Heart left ventricle (tissue), 16 donors: Measurements from ENCODE around the gene TPI1. TPM values are rescaled to one million over a fixed set of nuclear protein-coding genes. Genes with fewer than 3 reads are reported as not detected.
A peak's percentile ranks its signal among the peaks of the same experiment; 100 is the strongest.

Source experiments
- ATAC-seq, 4 donors: fragments of 200-7000 bp; cut with Tn5 transposase; one replicate each; pipeline ENCODE4 v1.9.1; 2020 to 2022; ENCODE audit warnings: moderate library complexity in 4 of 4, mild to moderate bottlenecking in 3 of 4, moderate number of reproducible peaks in 1 of 4
- DNase-seq, 5 donors: peaks; one replicate each; pipeline ENCODE4 v3.0.0-alpha.2; 2020
- H3K27ac ChIP-seq, 12 donors: fragments of 200-600 bp; sonication (generic) in 4 of 12; one replicate each; pipeline versions ENCODE4 v1.5.0 to v1.8.0; 2016 to 2022; ENCODE audit warnings: mild to moderate bottlenecking in 2 of 12
- H3K27me3 ChIP-seq, 9 donors: fragments of 200-600 bp; sonication (generic) in 2 of 9; one replicate each; pipeline versions ENCODE4 v1.5.1 to v1.8.0; 2016 to 2022; ENCODE audit warnings: mild to moderate bottlenecking in 3 of 9
- H3K36me3 ChIP-seq, 9 donors: fragments of 200-600 bp; sonication (generic) in 2 of 9; one replicate each; pipeline versions ENCODE4 v1.5.0 to v1.8.0; 2018 to 2022; ENCODE audit warnings: mild to moderate bottlenecking in 2 of 9
- H3K4me1 ChIP-seq, 12 donors: fragments of 200-600 bp; sonication (generic) in 4 of 12; one replicate each; pipeline versions ENCODE4 v1.5.0 to v1.8.0; 2016 to 2022; ENCODE audit warnings: mild to moderate bottlenecking in 3 of 12
- H3K4me3 ChIP-seq, 12 donors: fragments of 200-600 bp; sonication (generic) in 4 of 12; one replicate each; pipeline versions ENCODE4 v1.5.0 to v1.8.0; 2017 to 2022; ENCODE audit warnings: mild to moderate bottlenecking in 9 of 12, moderate library complexity in 4 of 12
- H3K9me3 ChIP-seq, 12 donors: fragments of 200-600 bp; sonication (generic) in 4 of 12; one replicate each; pipeline versions ENCODE4 v1.5.0 to v1.8.0; 2016 to 2022; ENCODE audit warnings: mild to moderate bottlenecking in 1 of 12
- CTCF ChIP-seq, 12 donors: fragments of 200-600 bp; sonication (generic) in 4 of 12; IDR thresholded peaks; one replicate each; pipeline versions ENCODE4 v1.5.0 to v1.8.0; 2018 to 2022; ENCODE audit warnings: antibody characterized with exemption in 12 of 12, mild to moderate bottlenecking in 5 of 12
- POLR2A ChIP-seq, 2 donors: fragments of 450-650 bp; IDR thresholded peaks; one replicate each; pipeline ENCODE4 v1.6.1; 2017; ENCODE audit warnings: antibody characterized with exemption in 2 of 2, mild to moderate bottlenecking in 2 of 2, moderate library complexity in 2 of 2
- WGBS, 4 donors: extraction: QIAGEN DNeasy Blood & Tissue Kit in 2 of 4; methylation state at CpG; one replicate each; pipeline versions ENCODE4 v1.1.5 to v1.1.7; 2013 to 2018; 5-methylcytosine and 5-hydroxymethylcytosine counted together
- intact Hi-C, 10 donors: fragments of 100-400 bp; cut with DNase I; formaldehyde crosslinking; loops; one replicate each; pipeline versions ENCODE4 v1.11.1 to v1.14.2; 2022
- polyA plus RNA-seq, 2 donors: library from polyadenylated mRNA; stranded (reverse); fragments of 200-250 nt; gene quantifications; one replicate each; pipeline ENCODE4 v1.2.3, GENCODE V29; 2013
- total RNA-seq, 9 donors: library from RNA; depleted of rRNA in 2 of 9; stranded (reverse); fragments of >200 nt in 2 of 9; fragmentation: NEBNext Ultra II Directional in 3 of 9; extraction: Animal tissue kit (Norgen Biotek cat#: 25700) in 3 of 9; gene quantifications; one replicate each; pipeline versions ENCODE4 v1.1.0 to v1.2.4, GENCODE V29; 2016 to 2023
- donor health status: ischemic (EF 13 %, LVEDD 7.1; RV severe dilation, severe dysfunction).
- donor health status: healthy with polysubstance abuse.
- donor health status: DM: no; HTN: yes; CAD: no.
- donor health status: DM: no; HTN: no; CAD: no.
- donor health status: ischemic (EF 25% LVEDD 6.9; RV normal size, moderate dysfunction).
- donor health status: ischemic (EF 25% LVEDD 5.7; RV mildly dilated, moderate dysfunction).
- donor health status: healthy.
- donor health status: DM: yes; HTN: yes; CAD: no.
- donor health status: ischemic (EF 35%, LVEDD 5.7; RV mildly dilated, moderate dysfunction).
- donor health status: nonischemic (EF 11% LVEDD 7.7; RV severe dilation, severe dysfunction).
- donor health status: DM: yes; HTN: yes; CAD: no.
- donor health status: PGD.
- donor health status: ischemic (EF 29% LVEDD 5.4; RV normal size, mild dysfunction).
- donor health status: nonischemic (EF 23%, LVEDD 6.1; RV moderate dilation, normal function).

Gene TPI1
- total and polyA plus RNA-seq, 11 donors = 600 to 1,605 (median 730) TPM

GRCh38 chr12:6840761-6841515 lies 26.4 kb upstream of the TPI1 start, which contains the start of gene GNB3:
TSS of gene GNB3 (plus strand) at chr12:6840925. CDS start at chr12:6841288, 363 bp downstream.
- no peaks in the 10 kb centered on the region for H3K27me3 ChIP-seq
- peak within 1 kb of the TSS in 8 of 12 donors; percentile 31 to 74 (median 50) for H3K27ac ChIP-seq
- ATAC-seq = peak; percentile 69 to 86 (median 74)
- H3K4me3 ChIP-seq = no peak within 1 kb of the TSS
- intact Hi-C loops = no loop called here
- 46 to 61% (median 49%) methylated on average over 19 to 24 of the region's 24 CpGs for WGBS, 4 donors
- peaks cover 0 to 83% (median 54%) of the 10 kb centered on the region in 9 donors for H3K36me3 ChIP-seq
- H3K4me1 ChIP-seq = peaks cover 0 to 20% (median 3%) of the 10 kb centered on the region in 12 donors
- H3K9me3 ChIP-seq = no peaks in the 10 kb centered on the region
- peak; percentile 62 to 77 (median 73) for DNase-seq
- TF ChIP-seq POLR2A (IDR thresholded peaks at IDR 0.05) (no peak), CTCF (IDR thresholded peaks at IDR 0.05) (no peak)

GRCh38 chr12:6842075-6842474 lies 25.3 kb upstream of the TPI1 start:
- H3K27me3 ChIP-seq = no peaks in the 10 kb centered on the region
- intact Hi-C loops = no loop called here
- H3K27ac ChIP-seq = no peak overlapping the region
- TF ChIP-seq POLR2A (IDR thresholded peaks at IDR 0.05) = no peak
- no peak for TF ChIP-seq CTCF (IDR thresholded peaks at IDR 0.05)
- H3K36me3 ChIP-seq = peaks cover 0 to 84% (median 59%) of the 10 kb centered on the region in 9 donors
- no peaks in the 10 kb centered on the region for H3K9me3 ChIP-seq
- no peak overlapping the region for H3K4me3 ChIP-seq
- H3K4me1 ChIP-seq = peaks cover 0 to 16% (median 3%) of the 10 kb centered on the region in 12 donors
- 91 to 95% (median 94%) methylated on average over 4 of the region's 4 CpGs for WGBS, 4 donors
- DNase-seq (no peak), ATAC-seq (no peak)

- Histone ChIP-seq H3K36me3 (peaks cover 0 to 82% (median 50%) of the 10 kb centered on the region in 9 donors), H3K9me3 (no peaks in the 10 kb centered on the region), H3K27me3 (no peaks in the 10 kb centered on the region), H3K27ac (no peak overlapping the region), H3K4me1 (peaks cover 0 to 16% (median 3%) of the 10 kb centered on the region in 12 donors), H3K4me3 (no peak overlapping the region)
- DNase-seq (no peak), ATAC-seq (no peak)
- intact Hi-C loops = no loop called here
- 62 to 73% (median 69%) methylated on average over 13 to 16 of the region's 16 CpGs for WGBS, 4 donors
- TF ChIP-seq POLR2A (IDR thresholded peaks at IDR 0.05) (no peak), CTCF (IDR thresholded peaks at IDR 0.05) (no peak)
Measured at GRCh38 chr12:6843118-6843902, 24.0 kb upstream of the TPI1 start.

- intact Hi-C loops = no loop called here
- H3K9me3 ChIP-seq = no peaks in the 10 kb centered on the region
- 85 to 93% (median 92%) methylated on average over 16 to 17 of the region's 17 CpGs for WGBS, 4 donors
- no peak for DNase-seq
- peaks cover 0 to 78% (median 41%) of the 10 kb centered on the region in 9 donors for H3K36me3 ChIP-seq
- TF ChIP-seq POLR2A (IDR thresholded peaks at IDR 0.05) (no peak), CTCF (IDR thresholded peaks at IDR 0.05) (no peak)
- H3K27ac ChIP-seq = no peak overlapping the region
- H3K4me1 ChIP-seq = peaks cover 0 to 9% (median 1%) of the 10 kb centered on the region in 12 donors
- H3K4me3 ChIP-seq = no peak overlapping the region
- H3K27me3 ChIP-seq = no peaks in the 10 kb centered on the region
- no peak for ATAC-seq
Measured at GRCh38 chr12:6845395-6845794, 21.9 kb upstream of the TPI1 start.
